Cortex of kidney (tissue), 1 donor: ENCODE measurements around the gene SRPK1.
"Not testable (repeated sequence)": the region's sequence is repeated elsewhere in the genome, so short reads cannot be mapped to it uniquely, and the experiment has no call there.

Experiments used
- DNase-seq: peaks from one replicate; lab custom pipeline; 2025; lab: John Stamatoyannopoulos, UW

SRPK1 gene

DNA sequence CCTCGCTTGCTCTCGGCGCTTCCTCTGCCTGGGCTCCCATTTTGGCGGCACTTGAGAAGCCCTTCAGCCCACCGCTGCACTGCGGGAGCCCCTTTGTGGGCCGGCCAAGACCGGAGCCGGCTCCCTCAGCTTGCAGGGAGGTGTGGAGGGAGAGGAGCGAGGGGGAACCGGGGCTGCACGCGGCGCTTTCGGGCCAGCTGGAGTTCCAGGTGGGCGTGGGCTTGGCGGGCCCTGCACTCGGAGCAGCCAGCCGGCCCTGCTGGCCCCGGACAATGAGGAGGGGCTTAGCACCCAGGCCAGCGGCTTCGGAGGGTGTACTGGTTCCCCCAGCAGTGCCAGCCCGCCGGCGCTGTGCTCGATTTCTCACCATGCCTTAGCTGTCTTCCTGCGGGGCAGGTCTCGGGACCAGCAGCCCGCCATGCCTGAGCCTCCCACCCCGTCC, 10.2 kb upstream of the SRPK1 start:
- no peak for DNase-seq

- DNase-seq = no peak
These were observed 8.7 kb upstream of the SRPK1 start for GRCh38 chr6:35929601-35930000.

- no peak for DNase-seq
These were observed 5.8 kb upstream of the SRPK1 start for GRCh38 chr6:35926509-35927215.

DNA sequence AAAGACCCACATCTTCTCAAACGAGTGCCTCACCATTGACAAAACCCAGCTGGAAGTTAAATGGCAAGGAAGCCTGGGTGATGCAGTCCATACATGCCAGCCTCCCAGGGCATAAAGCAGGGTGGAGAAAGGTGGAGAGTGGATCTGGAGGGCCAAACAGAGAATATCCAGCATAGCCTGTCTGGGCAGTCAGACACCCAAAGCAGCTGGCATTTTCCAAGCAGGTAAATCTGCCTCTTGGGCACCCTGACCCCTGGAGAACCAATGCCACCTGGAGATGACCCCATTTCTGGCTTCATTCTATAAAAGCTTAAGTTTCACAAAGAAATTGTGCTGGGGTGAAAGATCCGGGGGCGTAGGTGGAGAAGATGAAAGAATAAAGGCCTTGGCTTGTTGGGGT, 5.1 kb upstream of the SRPK1 start:
- no peak for DNase-seq

DNA sequence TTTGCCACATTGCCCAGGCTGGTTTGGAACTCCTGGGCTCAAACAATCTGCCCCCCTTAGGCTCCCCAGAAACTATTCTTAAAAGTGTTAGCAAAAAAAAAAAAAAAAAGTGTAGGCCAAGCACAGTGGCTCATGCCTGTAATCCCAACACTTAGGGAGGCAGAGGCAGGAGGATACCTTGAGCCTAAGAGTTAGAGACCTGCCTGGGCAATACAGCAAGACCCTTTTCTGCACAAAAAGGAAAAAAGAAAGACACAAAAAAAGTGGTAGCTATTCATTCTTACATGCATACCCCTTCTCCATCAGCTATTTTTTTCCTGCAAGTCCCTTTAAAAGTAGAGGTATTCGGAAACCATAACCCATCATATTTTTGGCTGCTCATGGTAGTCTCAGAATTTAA, 3.2 kb upstream of the SRPK1 start:
- no peak for DNase-seq

DNA sequence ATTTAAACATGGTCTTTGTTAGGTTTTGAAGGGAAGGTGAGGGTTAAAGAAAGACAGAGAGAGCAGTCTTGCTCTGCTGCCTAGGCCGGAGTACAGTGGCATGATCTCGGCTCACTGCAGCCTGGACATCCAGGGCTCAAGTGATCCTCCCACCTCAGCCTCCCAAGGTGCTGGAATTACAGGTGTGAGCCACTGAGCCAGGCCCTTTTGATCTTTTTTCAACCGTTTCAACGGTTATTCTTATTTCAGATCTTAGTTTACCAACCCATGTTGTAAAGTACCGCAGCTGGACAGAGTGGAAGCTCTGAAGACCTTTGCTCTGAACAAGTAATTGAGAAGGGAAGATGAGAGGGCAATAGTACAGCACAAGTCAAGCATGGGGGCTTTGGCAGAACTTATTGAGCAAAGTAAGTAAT, 1.2 kb upstream of the SRPK1 start:
- DNase-seq = no peak

DNA sequence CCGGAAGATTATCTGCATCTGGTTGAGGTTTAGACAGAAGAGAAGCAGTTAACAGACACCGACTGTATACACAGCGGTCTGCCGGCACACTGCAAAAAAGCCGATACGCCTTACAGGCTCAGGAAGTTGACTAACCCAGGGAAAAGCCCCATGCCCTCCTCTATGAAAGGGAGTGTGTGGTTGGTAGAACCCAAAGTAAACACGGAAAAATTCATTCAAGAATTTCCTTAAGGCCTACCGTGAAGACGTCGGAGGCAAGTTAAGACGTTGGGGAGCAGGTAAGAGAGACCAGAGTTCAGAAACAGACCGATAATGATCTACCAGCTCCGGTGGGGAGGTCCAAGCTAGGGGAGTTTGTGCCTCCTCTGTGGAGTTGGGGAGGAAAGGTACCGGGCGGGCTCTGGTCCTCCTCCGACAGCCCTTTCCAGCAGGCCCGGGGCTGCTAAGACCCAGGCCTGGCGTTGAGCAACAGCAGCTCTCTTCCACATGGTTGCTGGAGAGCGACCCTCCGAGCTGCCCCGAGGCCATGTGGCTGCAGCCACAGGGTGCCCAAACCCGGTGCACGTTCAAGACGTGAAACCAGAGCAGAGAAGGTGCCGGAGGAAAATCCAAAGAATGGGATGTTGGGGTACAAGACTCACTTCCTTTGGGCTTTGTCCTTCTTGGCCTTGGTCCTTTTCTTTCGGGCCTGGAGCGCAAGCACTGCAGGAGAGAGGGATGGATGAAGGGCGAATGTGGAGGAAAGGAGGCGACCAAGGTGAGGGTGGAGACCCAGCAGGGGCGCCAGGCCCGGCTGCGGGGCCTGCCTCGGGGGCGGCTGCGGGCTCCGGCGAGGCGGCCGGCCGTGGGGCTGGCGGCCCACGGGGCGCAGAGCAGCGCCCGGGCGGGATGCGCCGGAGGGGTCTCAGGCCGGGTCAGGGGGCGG, 809 bp downstream of the SRPK1 start:
- no peak for DNase-seq

GRCh38 chr6:35919085-35919826, 1.6 kb downstream of the SRPK1 start:
- no peak for DNase-seq

DNA sequence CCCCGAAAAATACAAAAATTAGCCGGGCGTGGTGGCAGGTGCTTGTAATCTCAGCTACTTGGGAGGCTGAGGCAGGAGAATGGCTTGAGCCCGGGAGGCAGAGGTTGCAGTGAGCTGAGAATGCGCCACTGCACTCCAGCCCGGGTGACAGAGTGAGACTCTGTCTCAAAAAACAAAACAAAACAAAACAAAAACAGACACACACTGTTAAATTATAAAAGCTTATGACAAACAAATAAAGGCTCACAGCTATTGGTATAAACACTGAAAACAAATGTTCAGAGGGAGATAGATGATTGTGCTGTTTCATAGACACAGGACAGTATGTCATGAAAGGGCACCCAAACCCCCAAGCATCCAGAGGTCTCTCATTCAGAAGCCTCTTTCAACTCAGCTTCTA, 4.0 kb downstream of the SRPK1 start:
- not testable (repeated sequence) for DNase-seq

DNA sequence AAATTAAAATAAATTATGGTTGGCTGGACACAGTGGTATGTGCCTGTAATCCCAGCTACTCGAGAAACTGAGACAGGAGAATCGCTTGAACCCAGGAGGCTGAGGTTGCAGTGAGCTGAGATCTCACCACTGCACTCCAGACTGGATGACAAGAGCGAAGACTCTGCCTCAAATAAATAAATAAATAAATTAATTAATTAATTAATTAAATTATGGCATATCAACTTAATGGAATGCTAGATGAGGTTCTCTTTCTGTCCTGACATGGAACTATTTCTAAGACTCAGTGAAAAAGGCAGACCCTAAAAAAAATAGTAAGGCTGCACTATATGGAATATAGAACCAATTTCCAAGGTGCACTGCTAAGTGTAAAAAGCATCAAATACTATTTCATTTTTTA, 4.8 kb downstream of the SRPK1 start:
- no peak for DNase-seq

- no peak for DNase-seq
These were observed 6.4 kb downstream of the SRPK1 start for GRCh38 chr6:35914536-35914935.

- no peak for DNase-seq
These were observed 8.8 kb downstream of the SRPK1 start for GRCh38 chr6:35911871-35912653.

GRCh38 chr6:35909571-35909970, 11.3 kb downstream of the SRPK1 start:
- DNase-seq = not testable (repeated sequence)

GRCh38 chr6:35908753-35909401, 12.0 kb downstream of the SRPK1 start:
- not testable (repeated sequence) for DNase-seq

- no peak for DNase-seq
These were observed 13.1 kb downstream of the SRPK1 start for GRCh38 chr6:35907750-35908149.

DNA sequence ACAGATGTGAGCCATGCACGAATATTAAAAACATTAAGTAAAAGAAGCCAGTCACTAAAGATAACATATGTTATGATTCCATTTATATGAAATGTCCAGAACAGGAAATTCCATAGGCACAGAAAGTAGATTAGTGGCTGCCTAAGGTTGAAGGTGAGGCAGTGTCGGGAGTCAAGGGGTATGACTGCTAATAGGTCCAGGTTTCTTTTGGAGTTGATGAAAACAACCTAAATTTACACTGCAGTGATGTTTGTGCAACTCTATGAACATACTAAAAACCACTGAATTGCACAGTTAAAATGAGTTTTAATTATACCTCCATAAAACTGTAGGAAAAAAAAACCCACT, 14.4 kb downstream of the SRPK1 start:
- no peak for DNase-seq

GRCh38 chr6:35905841-35906498, 14.9 kb downstream of the SRPK1 start:
- DNase-seq = no peak

DNA sequence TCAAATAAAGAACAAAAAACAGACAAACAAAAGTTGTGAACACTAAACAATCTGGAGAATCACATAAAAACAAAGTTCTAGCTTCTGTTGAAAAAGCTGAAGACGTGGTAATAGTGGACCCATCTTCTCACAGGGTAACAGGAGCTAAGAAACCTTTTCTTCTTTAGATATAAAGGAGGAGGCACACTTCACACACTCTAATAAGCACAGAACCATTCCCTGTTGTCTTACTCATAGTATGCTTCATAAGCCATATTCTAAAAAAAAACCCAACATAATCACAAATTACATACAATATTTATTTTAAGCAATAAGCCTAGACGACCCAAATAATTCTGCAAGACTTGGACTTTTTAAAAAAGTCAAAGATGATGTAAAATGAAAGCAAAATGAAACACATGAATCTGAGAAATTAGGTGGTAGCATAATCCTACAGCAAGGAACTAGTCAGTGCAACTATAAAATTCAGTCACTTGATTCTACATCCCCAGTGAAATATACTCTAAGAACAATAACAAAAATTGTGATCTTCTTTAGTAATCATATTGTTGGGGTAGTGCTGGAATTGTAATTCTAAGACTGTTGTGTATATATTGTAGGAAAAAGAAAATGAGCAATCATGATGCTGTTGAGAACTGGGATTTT, 15.6 kb downstream of the SRPK1 start:
- no peak for DNase-seq

DNA sequence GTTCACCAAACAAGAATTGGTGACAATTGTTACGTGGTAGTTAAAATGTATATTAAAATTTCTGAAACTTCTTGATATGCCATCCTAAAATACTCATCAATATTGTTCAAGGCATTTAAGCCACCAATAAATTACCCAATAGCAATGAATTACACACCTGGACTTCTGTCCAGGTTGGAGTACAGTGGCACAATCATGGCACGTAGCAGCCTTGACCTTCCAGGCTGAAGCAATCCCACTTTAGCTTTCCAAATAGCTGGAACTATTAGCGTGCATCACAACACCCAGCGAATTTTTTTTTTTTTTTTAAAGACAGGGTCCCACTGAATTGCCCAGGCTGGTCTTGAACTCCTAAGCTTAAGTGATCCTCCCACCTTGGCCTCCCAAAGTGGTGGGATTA, 17.2 kb downstream of the SRPK1 start:
- DNase-seq = no peak

GRCh38 chr6:35900448-35900847, 20.4 kb downstream of the SRPK1 start:
- no peak for DNase-seq
